Measurements from ENCODE around the gene NLRP5.
"Not testable (repeated sequence)": the region's sequence is repeated elsewhere in the genome, so short reads cannot be mapped to it uniquely, and the experiment has no call there.

NLRP5 gene

DNA sequence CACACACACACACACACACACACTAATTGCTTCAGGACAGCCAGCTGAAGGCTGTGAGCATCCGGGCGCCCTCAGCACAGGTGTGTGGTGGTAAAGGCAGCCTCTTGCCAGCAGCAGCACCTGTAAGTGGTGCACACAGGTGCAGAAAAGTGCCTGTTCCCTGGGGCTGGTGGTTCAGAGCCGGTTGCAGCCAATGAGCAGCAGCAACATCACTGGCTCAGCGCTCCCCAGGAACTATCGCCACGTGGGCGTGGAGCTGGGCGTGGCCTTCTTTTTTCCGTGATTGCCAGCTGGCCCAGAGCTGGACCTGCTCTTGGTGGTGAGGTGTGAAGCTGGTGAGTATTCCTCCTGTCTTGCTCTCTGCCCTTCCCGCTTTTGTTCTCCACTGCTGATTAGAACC lies at the start of gene NLRP5:
Gene NLRP5 (plus strand): TSS at position 289 of the 400 bp plus-strand sequence.
- no peak for FAIRE-seq

DNA sequence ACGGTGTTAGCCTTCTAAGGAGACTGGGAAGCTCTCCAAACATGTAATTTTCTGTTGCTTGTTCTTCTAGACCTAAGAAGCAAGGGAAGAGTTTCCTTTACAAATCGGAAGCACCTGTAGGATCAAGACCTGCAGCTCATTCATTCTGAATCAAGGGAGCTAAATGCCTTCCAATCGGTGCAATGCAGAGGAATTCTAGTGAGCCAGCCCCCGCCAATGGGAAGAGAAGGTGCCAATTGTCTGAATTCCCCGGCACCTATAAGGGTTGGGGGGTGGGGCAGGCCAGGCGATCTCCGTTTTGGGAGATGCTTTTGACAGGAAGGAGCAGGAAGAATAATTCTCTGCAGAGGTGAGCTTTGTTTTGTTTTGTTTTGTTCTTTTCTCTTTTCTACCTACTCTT lies 47.4 kb upstream of the NLRP5 start:
- FAIRE-seq: no peak

DNA sequence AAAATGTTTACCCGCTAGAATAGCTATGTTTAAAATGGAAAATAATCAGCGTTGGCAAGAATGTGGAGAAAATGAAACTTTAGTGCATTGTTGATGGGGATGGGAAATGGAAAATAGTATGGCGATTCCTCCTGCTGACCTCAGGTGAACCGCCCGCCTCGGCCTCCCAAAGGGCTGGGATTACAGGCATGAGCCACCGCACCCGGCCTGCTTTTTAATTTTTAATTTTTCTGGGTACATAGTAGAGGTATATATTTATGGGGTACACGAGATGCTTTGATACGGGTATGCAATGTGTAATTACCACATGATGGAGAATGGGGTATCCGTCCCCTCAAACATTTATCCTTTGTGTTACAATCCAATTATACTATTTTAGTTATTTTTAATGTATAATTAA lies 46.3 kb upstream of the NLRP5 start:
- FAIRE-seq: no peak

DNA sequence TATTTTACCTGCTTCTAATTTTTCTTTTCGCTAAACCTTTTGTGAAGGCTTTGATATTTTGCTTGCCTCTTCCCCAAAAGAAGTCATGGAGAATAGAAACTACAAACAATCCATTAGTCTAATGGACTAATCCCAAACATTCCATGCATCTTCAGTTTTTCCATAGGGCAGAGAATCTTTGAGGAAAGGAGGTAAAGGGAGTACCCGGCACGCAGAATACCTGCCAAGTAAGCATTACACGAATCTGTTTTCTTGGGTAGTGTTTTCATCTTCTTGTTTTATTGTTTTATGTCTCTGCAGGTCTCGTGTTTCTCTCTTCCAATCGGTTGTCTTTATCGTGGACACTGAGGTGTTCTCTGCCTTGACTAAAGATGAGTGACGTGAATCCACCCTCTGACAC lies 39.0 kb upstream of the NLRP5 start, which contains the start of gene NLRP8:
Gene NLRP8 (plus strand): TSS at position 301 of the 400 bp plus-strand sequence.
- no peak for FAIRE-seq

DNA sequence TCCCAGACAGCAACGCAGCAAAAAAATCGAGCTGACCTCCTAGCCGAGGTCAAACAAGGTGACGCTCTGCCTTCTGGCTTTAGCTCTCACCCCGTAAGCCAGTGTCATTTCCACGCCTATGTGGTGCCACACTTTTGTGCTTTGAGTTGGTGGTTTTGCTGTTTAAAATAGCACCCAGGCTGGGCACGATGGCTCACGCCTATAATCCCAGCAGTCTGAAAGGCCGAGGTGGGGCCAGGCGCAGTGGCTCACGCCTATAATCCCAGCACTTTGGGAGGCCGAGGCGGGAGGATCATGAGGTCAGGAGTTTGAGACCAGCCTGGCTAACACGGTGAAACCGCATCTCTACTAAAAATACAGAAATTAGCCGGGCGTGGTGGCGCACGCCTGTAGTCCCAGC lies 36.0 kb upstream of the NLRP5 start:
- not testable (repeated sequence) for FAIRE-seq

DNA sequence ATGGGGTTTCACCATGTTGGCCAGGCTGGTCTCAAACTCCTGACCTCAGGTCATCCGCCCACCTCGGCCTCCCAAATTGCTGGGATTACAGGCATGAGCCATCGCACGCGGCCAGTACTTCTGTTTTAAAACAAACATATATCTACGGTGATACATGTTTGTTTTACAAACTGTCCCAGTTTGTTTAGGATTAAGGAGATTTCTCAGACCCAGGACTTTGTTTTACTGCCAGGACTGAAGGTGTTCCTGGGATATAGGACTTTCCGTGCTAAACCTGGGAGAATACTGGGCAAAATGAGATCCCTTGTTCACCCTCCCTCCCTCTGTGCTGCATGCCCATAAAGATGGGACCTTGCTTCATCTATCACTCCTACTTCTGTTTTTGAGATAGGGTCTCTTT lies 30.1 kb upstream of the NLRP5 start:
- FAIRE-seq: no peak

DNA sequence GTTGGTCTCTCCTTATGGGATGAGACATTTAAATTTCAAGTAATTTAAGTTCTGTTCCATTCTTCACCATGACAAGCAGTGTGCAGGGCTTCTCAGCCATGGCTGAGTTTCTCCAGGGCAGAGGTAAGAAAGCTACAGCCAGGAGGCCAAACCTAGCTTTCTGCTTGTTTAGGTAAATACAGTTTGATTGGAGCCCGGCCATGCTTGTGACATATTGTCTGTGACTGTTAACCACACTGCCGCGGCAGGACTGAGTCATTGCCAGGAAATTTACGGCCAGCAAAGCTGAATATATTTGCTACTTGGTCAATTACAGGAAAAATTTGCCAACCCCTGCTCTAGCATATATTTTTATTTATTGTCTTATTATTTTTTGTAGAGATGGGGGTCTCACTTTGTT lies 28.2 kb upstream of the NLRP5 start:
- no peak for FAIRE-seq

DNA sequence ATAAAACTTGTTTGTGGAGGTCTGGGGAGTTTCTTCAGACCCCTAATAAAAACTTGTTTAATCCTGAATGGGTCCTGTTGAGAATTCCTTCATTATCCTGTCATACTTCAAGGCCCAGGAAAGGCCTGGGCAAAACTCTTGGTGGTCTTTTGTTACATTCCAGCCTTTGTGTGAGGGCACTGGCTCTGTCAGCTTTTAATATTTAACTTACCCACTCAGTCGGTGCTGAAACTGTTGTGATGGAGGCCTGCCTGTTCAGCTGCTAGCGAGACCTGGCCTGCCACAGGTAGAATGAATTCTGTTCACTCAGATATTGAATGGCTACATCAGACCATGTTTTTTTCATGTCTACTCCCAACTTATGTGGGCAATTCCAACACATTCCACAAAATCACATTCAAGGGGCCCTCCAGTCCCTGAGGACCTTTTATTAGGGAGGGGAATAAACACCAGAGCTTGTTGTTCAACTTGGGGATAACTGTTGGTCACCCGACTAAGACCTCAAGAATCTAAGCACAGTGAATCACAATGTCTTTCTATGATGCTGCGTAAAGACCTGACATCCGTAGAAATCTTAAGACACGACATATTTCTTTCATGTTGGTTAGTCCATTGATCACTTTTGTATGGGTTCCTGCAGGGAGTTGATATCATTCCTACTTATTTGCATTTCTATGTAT lies 26.4 kb upstream of the NLRP5 start:
- FAIRE-seq: no peak

DNA sequence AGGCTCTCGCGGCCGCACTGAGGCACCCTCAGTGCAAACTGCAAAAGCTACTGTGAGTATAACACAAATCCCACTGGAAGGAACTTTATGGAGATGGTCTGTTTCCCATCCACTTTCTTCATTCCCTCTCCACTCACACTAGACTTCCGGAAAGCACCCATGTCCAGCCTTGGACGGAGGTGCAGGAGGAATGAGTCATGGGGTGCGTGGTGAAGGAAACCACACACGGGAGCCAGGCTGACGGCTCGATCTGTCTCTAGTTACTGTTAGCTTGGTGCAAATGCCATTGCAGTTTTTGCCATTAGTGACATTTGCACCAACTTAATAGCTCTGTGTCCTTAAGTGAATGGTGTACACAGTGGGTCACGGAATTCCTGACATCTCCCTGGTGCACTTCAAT lies 24.4 kb upstream of the NLRP5 start:
- no peak for FAIRE-seq

DNA sequence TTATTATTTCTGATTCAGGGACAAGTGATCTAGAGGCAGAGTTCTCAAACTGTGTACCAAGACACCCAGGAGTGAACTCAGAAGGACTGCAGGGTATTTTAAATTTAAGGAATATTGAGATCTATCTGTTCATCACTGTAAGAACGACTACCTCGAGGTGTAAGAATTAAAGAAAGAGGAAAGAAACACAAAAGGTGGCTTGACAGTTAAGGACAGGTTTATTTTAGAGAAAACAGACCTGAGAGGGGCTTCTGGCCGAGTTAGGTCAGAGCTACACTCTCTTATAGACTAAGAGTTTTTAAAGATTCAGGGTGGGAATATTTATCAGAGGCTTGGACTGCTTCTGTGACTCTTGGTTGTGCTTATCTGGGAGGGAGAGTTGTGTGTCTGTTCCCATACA lies 12.6 kb upstream of the NLRP5 start:
- FAIRE-seq: no peak

DNA sequence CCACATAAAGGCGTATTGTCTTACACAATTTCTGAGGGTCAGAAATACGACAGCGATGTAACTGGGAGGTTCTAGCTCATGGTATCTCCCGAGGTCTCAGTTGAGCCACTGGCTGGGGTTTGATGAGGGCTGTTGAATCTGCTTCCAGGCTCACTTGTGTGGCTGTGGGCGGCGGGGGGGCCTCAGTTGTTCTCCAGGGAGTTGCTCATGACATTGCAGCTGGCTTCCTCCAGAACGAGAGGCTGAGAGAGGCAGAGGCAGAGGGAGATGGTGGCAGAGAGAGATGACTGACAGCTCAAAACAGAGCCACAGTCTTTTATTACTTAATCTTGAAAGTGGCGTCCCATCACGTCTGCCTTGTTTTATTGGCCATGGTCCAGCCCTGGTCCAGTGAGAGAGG lies 6.2 kb upstream of the NLRP5 start:
- FAIRE-seq: no peak

DNA sequence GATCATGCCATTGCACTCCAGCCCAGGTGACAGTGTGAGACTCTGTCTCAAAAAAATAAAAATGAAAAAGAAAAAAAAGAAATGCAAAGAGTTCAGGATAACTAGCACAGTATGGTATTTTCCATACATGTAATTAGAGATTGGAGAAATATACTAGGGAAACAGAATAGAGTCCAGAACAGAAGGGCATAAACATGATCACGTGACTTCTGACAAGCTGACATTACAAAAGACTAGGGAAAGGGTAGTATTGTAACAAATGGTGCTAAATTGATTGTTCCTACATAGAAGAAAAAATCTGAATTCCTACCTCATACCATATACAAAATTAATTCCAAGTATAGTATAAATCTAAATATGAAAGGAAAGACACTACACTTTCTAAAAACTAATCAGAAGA lies 1.3 kb upstream of the NLRP5 start:
- no peak for FAIRE-seq

DNA sequence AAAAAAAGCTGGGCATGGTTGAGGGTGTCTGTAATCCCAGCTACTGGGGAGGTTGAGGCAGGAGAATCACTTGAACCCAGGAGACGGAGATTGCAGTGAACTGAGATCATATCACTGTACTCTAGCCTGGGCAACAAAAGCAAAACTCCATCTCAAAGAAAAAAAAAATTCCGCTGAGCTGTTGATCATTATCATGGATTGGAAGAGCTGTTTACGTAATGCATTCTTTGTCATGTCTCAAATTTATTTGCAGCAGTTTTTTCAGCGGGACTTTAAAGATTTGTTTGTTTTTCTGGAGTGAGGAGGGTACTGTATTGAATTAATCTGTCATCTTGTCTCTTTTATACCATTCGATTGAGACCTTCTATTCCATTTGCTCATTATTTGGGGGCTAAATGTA lies 4.3 kb downstream of the NLRP5 start:
- FAIRE-seq: no peak

DNA sequence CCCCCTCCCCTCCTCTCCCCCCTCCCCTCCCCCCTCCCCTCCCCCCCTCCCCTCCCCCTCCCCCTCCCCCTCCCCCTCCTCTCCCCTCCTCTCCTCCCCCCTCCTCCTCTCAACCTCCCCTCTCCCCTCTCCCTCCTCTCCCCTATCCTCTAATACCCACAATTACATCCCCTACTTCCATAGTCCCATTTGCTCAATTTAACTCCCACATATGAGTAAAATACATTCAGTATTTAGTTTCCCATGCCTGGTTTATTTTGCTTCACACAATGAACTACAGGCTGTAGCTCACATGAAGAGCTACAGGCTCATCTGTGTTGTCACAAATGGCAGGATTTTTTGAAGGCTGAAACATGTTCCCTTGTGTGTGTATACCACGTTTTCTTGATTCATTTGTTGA lies 6.9 kb downstream of the NLRP5 start:
- FAIRE-seq: no peak

DNA sequence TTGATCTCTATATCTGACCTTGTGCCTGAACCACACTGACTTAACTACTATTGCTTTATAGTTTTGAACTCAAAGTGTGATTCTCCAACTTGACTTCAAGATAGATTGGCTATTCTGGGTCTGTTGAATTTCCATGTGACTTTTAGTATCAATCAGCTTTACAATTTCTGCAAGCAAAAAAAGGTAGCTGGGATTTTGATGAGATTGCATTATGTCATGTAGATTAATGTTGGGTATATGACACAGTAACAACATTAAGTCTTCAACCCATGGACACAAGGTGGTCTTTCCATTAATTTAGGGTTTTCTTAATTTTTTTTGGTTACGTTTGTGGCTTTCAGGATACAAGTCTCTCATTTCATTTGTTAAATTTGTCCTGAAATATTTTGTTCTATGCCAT lies 28.2 kb downstream of the NLRP5 start:
- FAIRE-seq: no peak

DNA sequence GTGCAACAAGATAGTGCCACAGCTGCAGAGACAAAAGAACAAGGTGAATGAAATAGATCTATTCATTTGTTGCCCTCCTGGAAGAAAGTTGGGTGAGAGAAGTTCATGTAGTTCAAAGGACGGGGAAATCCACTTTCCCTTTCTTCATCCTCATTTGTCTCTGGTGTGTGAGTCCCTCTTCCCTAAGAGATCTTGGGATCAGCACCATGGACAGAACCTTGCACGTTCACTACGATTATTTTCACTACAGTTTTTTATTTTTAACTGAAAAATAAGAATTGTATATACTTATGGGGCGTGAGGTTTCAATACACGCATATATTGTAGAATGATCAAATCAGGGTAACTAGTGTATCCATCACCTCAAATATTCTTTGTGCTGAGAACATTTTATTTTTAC lies 29.2 kb downstream of the NLRP5 start:
- no peak for FAIRE-seq

DNA sequence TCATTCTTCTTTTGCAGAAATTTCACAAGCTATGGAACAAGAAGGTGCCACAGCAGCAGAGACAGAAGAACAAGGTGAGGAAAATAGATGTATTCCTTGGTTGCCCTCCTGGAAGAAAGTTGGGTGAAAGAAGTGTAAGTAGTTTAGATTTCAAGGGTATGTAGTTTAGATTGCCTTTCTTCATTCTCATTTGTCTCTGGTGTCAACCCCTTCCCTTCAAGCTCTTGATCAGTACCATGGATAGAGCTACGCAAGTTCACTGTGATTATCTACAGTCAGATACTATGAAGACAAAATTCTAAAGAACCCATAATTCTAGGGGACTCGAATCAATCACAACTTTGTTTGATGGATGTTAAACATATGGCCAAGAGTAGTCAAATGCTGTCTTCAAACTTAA lies 32.8 kb downstream of the NLRP5 start:
- FAIRE-seq: peak; percentile 47

DNA sequence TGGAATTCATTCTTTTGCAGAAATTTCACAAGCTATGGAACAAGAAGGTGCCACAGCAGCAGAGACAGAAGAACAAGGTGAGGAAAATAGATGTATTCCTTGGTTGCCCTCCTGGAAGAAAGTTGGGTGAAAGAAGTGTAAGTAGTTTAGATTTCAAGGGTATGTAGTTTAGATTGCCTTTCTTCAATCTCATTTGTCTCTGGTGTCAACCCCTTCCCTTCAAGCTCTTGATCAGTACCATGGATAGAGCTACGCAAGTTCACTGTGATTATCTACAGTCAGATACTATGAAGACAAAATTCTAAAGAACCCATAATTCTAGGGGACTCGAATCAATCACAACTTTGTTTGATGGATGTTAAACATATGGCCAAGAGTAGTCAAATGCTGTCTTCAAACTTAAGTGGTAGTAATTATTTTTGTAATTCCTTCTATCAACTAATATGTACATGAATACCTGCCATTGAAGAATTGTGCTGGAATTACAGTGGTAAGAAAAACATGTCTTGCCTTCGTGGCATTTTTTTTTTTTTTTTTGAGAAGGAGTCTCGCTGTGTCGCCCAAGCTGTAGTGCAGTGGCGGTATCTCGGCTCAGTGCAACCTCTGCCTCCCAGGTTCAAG lies 33.9 kb downstream of the NLRP5 start:
- not testable (repeated sequence) for FAIRE-seq

DNA sequence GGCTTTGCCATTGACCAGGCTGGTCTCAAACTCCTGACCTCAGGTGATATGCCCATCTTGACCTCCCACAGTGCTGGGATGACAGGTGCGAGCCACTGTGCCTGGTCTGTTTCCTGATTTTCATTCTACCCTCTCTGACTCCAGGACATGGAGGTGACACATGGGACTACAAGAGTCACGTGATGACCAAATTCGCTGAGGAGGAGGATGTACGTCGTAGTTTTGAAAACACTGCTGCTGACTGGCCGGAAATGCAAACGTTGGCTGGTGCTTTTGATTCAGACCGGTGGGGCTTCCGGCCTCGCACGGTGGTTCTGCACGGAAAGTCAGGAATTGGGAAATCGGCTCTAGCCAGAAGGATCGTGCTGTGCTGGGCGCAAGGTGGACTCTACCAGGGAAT lies 40.2 kb downstream of the NLRP5 start:
- FAIRE-seq: no peak

DNA sequence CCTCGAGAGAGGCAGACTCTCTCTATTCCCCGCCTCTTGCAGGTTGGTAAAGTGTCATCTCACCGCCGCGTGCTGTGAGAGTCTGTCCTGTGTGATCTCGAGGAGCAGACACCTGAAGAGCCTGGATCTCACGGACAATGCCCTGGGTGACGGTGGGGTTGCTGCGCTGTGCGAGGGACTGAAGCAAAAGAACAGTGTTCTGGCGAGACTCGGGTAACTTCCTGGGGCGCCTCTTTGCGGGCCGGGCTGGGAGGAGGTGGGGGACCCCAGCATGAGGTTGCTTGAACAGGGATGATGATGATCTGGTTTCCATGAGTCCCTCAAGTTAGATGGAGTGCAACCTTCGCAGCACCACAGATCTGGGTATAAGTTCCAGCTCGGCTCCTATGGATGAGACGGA lies 67.0 kb downstream of the NLRP5 start:
- no peak for FAIRE-seq

DNA sequence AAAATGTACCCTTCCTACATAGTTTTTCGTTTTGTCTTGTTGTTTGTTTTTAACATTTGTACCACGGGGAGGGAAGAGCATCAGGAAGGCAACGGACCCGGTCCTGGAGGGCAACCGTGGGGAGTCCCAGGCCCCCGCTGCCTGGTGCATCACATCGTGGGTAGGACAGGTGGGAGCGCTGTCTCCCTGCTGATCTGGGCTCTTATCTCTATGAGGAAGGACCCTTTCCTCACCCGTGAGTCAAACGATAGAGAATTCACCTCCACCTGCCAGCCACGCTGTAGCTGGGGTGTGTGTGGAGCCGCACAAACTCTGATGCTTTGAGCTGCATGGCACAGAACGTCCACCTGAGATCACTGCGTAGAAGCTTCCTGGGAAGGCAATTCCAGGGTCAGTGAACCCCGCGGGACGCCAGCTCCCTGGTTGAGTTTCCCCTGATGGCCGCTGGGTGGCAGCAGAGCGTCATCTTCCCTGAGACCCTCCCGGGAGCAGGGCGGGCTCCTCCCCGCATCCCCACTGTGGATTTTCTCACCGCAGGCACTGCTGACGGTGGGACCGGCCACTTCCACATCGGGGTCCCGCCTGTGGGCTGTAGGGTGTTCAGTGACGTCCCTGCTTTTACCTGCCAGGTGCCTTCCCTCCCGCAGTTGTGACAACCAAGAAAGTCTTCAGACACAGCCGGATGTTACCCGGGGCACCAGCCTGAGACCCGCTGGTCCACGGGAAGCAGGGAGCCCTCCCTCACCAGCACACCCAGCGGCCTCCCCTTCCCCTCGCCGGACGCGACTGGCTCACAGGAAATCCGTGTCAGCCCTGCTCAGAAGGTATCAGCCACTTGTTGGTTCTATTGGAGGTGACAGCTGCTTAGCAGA lies 79.8 kb downstream of the NLRP5 start:
- no peak for FAIRE-seq

DNA sequence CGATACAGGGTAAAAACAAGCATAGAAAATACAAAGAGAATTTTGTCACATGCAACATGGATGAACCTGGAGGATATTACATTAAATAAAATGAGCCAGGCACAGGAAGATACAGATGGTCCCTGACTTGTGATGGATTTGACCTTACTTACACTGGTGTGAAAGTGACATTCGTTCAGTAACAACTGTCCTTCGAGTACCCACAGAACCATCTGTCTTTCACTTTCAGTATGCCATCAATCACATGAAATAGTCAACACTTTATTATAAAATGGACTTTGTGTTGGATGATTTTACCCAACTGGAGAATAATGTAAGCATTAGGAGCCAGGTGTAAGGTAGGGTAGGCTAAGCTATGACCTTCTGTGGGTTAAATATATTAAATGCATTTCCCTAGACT lies 83.1 kb downstream of the NLRP5 start:
- FAIRE-seq: no peak

DNA sequence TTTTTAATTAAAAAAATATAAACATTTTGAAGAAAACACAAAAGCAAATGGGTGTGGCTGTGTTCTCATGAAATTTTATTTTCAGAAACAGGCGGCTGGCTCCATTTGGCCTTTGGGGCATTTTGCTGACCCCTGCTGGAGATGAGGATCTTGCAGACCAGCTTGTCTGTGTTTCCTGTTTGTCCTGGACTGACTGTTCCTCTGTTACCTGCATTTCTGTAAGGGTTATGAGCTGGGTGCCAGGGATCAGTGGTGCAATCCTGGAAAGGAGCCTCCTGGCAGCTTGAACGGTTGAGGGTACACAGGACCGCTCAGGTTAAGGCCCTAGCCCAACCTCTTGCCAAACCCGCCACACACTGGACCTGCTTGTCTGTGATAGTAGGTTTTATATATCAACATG lies 84.6 kb downstream of the NLRP5 start:
- no peak for FAIRE-seq

DNA sequence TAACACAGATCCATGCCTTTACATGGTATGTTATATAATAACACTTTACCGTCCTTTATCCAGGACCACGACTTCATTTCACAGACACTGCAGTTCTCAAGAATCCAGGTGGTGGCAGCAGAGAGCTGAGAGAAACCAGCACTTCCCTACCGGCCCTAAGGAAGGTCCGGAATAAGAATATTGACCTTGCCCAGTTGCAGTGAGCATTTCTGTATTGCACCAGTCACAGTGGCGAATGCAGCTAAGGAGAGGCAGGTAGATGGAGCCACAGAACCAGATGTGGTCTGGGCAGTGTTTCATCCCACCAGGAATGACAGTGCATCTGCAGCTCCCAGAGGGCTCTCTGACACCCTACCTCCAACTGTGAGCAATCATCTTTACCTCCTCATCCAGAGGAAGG lies 89.9 kb downstream of the NLRP5 start:
- FAIRE-seq: peak; percentile 19

Data from TTC549 (cell line).